ENCODE results near the gene NDEL1.

The NDEL1 gene

DNA sequence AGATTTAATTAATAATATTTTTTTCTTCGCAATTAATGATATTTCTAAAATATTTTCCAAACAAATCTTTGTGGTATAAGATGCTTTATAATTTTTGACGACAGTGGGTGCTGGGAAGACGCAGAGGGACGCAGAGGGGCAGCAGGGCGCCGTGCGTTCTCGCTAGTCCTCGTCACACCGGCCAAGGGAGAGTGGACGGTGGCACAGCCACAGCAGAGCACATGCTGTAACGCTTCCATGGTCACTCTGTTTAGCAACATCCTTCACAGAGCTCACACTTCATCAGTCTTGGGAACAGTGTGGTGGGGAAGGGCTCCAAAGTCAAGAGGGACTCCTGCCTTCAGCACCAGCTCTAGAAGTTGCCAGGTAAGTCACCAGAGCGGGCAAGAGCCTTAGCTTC is 60.4 kb downstream of the NDEL1 start:
- POLR2A ChIA-PET, result no interaction called here
- no peak for DNase-seq (ENCODE audit: low read depth, low spot score)
- CTCF ChIA-PET, result interaction anchor here (1.1 kb wide), 1 partner anchor 12 kb away, joined by 3 read pairs; no protein-coding TSS in a partner anchor
- TF ChIP-seq, protein P1, sequence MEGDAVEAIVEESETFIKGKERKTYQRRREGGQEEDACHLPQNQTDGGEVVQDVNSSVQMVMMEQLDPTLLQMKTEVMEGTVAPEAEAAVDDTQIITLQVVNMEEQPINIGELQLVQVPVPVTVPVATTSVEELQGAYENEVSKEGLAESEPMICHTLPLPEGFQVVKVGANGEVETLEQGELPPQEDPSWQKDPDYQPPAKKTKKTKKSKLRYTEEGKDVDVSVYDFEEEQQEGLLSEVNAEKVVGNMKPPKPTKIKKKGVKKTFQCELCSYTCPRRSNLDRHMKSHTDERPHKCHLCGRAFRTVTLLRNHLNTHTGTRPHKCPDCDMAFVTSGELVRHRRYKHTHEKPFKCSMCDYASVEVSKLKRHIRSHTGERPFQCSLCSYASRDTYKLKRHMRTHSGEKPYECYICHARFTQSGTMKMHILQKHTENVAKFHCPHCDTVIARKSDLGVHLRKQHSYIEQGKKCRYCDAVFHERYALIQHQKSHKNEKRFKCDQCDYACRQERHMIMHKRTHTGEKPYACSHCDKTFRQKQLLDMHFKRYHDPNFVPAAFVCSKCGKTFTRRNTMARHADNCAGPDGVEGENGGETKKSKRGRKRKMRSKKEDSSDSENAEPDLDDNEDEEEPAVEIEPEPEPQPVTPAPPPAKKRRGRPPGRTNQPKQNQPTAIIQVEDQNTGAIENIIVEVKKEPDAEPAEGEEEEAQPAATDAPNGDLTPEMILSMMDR (IDR thresholded peaks at IDR 0.05; ENCODE audit: insufficient read depth, low read length, missing control alignments), result no peak
- H3K4me3 ChIP-seq (ENCODE audit: low read depth, low read length), result no peak overlapping the region

DNA sequence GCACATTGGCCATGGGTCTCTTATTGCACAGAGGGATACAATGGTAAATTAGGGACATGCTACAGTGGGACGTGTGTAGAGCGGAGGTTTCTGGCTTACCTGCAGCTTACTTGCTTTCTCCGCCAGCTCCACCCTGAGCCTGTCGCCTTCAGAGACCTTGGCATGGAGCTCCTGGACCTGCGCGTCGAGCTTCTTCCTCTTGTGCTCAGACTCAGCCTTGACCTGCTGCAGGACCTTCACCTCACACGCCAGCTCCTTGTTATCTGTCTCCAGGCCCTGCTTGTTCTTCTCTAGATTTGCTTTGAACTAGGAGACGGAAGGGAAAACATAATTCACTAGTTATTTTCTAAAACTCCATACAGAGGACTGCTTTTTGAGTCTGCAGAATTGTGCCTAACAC is 63.5 kb downstream of the NDEL1 start:
- ChIA-PET POLR2A (no interaction called here), CTCF (no interaction called here)
- DNase-seq (ENCODE audit: low read depth, low spot score), result no peak
- TF ChIP-seq, protein P1 (IDR thresholded peaks at IDR 0.05; ENCODE audit: insufficient read depth, low read length, missing control alignments), result no peak
- H3K4me3 ChIP-seq (ENCODE audit: low read depth, low read length), result no peak overlapping the region

DNA sequence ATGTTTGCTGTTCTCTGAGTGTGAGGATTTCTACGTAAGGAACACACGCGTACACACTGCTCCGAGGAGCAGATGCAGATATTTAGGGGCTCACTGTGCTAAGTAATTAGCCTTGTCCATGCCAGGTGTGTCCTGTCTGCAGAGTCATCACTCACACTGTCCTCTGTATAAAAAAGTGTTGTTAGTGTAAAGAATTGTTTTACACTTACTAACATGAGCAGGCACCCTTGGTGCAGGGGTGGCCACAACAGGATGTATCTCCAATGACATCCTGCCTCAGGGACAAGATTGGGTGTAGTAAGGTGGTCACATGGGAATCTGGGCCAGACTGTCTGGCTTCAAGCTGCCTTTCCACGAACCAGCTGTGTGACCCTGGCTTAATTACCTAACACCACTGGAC is 63.9 kb downstream of the NDEL1 start:
- TF ChIP-seq, protein P1 (IDR thresholded peaks at IDR 0.05; ENCODE audit: insufficient read depth, low read length, missing control alignments), result no peak
- no peak for DNase-seq (ENCODE audit: low read depth, low spot score)
- no peak overlapping the region for H3K4me3 ChIP-seq (ENCODE audit: low read depth, low read length)
- CTCF ChIA-PET, result no interaction called here
- POLR2A ChIA-PET, result no interaction called here

DNA sequence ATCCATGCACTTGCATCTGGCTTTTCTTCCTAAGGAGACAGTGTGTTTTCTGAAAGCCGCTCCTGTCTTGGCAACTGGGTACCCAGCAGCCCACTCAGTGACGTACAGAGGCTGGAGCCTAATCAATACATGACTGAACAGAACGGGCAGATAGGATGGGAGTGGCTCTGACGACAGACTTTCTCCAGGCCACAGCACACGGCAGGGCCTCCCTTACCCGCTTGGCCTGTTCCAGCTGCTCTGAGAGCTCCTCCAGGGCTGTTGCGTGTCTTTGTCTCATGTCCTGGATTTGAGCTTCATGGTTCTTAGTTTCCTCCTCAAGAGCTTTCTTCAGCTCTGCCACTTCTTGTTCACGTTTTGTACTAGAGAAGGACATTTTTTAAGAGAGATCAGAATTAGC is 64.9 kb downstream of the NDEL1 start:
- CTCF ChIA-PET, result interaction anchor here (1.1 kb wide), 1 partner anchor 281 kb away, joined by 3 read pairs; no protein-coding TSS in a partner anchor
- no peak overlapping the region for H3K4me3 ChIP-seq (ENCODE audit: low read depth, low read length)
- POLR2A ChIA-PET, result no interaction called here
- TF ChIP-seq, protein P1 (IDR thresholded peaks at IDR 0.05; ENCODE audit: insufficient read depth, low read length, missing control alignments), result no peak
- DNase-seq (ENCODE audit: low read depth, low spot score), result no peak

DNA sequence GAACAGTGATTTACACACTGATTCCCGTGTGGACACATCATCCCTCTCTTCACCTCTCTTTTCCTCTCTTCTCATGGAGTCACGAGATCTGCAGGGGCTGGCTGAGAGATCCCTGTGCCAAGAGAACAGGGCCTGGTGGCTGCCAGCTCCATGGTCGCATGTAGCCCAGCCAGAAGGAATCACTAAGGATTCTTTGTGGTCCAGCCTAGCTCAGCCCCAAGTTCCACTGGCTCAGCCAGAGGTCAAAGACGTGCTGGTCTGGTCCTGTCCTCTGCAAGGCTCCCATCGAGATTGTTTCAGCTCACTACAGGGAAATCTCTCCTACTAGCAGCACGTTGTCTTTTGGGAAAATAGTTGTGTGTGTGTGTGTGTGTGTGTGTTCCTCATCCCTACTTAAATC is 66.4 kb downstream of the NDEL1 start:
- CTCF ChIA-PET, result interaction anchor here (0.8 kb wide), 1 partner anchor 244 kb away, joined by 3 read pairs; no protein-coding TSS in a partner anchor
- no peak for DNase-seq (ENCODE audit: low read depth, low spot score)
- POLR2A ChIA-PET, result no interaction called here
- TF ChIP-seq, protein P1 (IDR thresholded peaks at IDR 0.05; ENCODE audit: insufficient read depth, low read length, missing control alignments), result no peak
- no peak overlapping the region for H3K4me3 ChIP-seq (ENCODE audit: low read depth, low read length)

DNA sequence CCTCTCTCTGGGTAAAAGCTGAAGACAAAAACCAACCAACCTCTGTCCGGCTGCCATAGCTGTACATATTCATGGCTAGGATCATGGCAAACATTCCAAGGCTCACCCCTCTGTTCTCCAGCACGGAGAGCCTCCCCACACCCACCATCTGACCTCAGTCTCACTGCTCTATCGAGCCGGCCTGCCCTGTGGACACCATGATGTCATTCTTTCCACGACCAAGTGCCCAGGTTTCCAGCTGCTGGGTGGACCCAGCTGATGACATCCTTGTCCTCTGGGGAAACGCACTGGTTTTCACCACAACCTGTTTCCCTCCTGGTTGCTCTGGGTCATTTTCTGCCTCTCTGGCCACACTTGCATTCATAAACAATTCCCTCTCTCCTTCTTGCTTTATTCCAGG is 67.7 kb downstream of the NDEL1 start:
- POLR2A ChIA-PET, result no interaction called here
- CTCF ChIA-PET, result no interaction called here
- DNase-seq (ENCODE audit: low read depth, low spot score), result no peak
- TF ChIP-seq, protein P1 (IDR thresholded peaks at IDR 0.05; ENCODE audit: insufficient read depth, low read length, missing control alignments), result no peak
- H3K4me3 ChIP-seq (ENCODE audit: low read depth, low read length), result no peak overlapping the region

Data from AG04449 (cell line).